G401 (cell line): ENCODE measurements around the gene ITGB5. TPM values are rescaled to one million over a fixed set of nuclear protein-coding genes. Genes with fewer than 3 reads are reported as not detected.
"Not testable (repeated sequence)": the region's sequence is repeated elsewhere in the genome, so short reads cannot be mapped to it uniquely, and the experiment has no call there.

Experiments used
- DNase-seq: peaks from one replicate; pipeline ENCODE4 v3.0.0-alpha.2; 2015; ENCODE audit warnings: low spot score
- in situ Hi-C: cut with HindIII; loops from 2 replicates; pipeline ENCODE4 v1.10.0; 2016; ENCODE audit warnings: low sequenced_read_pairs, mixed read lengths
- total RNA-seq: library from RNA; depleted of rRNA; stranded (reverse); fragments of >200 nt; shearing (Covaris generic); gene quantifications from 2 replicates; pipeline ENCODE4 v1.2.3, GENCODE V29; 2014

ITGB5 gene
- total RNA-seq, 1 experiment from 2014 or later, result 47.2 TPM

DNA sequence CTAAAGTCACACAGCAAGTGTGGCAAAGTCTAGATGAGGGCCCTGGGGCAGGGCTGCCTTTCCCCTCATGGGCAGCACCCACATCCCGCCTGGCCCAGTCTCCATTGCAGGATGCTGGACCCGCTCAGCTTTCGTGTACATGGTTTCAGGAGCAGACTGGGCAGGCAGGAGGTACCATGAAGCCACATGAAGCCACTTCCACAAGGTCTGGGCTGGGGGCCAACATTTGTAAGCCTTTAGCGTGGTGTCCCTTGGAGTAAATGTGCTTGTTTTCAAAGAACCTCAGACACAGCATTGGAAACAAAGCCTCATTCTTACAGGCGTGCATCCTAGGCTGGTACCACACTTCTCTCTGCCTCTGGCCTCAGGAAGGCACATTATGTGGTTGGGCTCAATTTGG, 122.4 kb downstream of the ITGB5 start:
- DNase-seq, result peak; percentile 59
- in situ Hi-C loops, result loop anchor here (10.0 kb wide), 1 partner anchor 130 kb away; no protein-coding TSS in a partner anchor

GRCh38 chr3:124763644-124764358, 123.4 kb downstream of the ITGB5 start:
- DNase-seq, result no peak
- in situ Hi-C loops, result loop anchor here (10.0 kb wide), 1 partner anchor 131 kb away; no protein-coding TSS in a partner anchor

DNA sequence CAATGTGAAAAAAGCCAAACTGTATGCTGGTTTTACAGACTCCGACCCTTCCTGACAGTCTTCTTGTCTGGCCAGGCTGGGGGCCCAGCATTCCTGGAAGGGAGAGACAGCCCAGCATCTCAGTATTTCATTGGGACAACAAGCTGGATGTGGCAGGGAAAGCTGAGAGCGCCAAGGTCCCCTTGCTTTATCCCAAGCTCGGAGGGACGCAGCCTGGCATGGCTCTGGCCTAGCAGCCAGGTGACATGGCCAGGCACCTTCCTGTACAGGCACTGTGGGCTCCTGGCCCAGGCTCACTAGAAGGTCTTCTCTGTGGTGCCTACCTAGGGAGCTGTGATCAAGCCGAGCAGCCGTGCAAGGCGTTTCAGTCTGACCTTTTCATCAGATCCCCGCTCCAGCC, 124.0 kb downstream of the ITGB5 start:
- in situ Hi-C loops, result loop anchor here (10.0 kb wide), 1 partner anchor 132 kb away; no protein-coding TSS in a partner anchor
- no peak for DNase-seq

DNA sequence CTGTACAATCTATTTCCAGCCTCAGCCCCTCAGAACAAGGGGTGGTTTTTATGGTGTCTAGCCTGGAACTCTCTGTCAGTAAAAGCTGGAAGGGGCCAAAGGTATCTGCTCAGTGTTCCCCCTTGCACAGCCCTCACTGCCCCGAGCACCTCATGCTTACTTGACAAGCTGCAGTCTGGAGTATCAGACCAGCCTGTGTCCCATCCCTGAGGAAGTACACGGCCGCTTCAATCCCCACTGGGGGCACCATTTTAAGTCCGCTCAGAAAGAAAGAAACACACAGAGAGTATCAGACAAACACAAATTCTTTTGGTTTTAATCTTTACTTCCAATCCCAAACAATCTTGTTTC, 124.5 kb downstream of the ITGB5 start:
- in situ Hi-C loops, result loop anchor here (10.0 kb wide), 1 partner anchor 132 kb away; no protein-coding TSS in a partner anchor

GRCh38 chr3:124761935-124762660, 125.1 kb downstream of the ITGB5 start:
- no peak for DNase-seq
- in situ Hi-C loops, result loop anchor here (10.0 kb wide), 1 partner anchor 133 kb away; no protein-coding TSS in a partner anchor

More for the DNA sequence above, 124.5 kb downstream of the ITGB5 start:
- DNase-seq, result no peak

DNA sequence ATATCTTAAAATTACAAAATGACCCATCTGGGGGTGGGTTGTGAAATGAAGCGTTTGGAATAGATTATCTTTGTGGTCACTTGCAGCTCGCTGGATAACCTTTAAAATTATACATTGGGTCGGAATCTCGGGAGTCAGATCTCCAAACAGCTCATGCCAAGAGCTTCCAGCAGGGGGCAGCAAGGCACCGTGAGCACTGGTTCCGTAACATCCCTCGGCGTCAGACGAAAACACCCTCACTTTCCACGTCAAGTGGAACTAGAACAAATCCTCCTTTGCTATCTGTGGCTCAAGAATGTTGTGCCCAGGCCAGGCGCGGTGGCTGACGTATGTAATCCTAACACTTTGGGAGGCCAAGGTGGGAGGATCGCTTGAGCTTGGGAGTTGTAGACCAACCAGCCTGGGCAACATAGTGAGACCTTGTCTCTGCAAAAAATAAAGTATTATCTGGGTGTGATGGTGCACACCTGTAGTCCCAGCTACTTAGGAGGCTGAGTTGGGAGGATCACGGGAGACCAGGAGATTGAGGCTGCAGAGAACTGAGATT, 125.8 kb downstream of the ITGB5 start:
- in situ Hi-C loops, result loop anchor here (10.0 kb wide), 1 partner anchor 133 kb away; no protein-coding TSS in a partner anchor
- DNase-seq, result peak; percentile 85

DNA sequence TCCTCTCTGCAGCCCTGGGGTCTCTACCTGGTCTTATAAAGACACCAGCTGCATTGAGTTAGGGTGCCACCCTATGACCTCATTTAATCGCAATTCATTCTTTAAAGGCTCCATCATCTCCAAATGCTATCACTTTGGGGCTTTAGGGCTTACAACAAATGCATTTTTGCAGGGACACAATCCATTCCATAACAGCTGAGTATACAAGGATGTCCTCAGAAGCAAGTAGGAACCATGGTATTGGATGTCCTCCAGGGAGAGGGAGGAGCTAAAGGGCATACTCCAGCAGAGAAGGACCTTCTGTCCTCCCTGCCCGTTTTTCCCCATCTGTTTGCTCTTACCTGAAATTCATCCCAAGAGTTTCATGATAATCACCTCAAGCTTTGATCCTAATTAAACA, 126.6 kb downstream of the ITGB5 start:
- in situ Hi-C loops, result loop anchor here (10.0 kb wide), 1 partner anchor 134 kb away; no protein-coding TSS in a partner anchor
- DNase-seq, result peak; percentile 61

DNA sequence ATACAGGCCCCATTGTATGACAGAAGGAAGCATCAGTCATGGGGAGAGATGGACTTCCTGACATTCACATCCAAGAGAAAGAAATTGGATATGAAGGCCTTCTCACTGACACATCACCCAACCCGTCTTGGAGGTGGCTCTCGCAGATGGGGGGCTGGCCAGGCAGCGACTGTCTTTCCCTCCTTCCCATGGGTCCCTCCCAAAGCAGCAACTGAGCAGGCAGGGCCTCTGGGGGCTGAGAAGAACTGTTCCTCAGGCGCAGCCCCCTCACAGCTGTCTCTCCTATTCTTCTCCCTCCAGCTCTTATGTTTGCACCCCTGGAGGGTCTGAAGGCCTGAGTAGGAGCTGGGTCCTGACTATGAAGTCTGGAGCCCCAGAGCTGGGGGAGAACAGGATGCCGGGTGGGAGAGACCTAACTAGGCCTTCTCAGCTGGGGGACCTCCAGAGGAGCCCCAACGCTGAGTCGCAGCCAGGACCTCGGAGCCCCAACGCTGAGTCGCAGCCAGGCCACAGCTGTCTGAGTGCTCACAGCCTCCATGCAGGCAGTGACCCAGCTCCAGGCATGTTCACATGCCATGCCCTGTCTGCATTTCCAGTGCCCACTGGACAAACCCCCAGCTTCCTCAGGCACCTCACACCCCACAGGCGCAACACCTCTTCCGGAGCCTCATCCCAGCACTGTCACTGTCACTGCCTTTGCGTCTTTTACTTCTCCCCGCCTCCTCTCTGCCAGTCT, 127.3 kb downstream of the ITGB5 start:
- no peak for DNase-seq
- in situ Hi-C loops, result loop anchor here (10.0 kb wide), 1 partner anchor 135 kb away; no protein-coding TSS in a partner anchor

DNA sequence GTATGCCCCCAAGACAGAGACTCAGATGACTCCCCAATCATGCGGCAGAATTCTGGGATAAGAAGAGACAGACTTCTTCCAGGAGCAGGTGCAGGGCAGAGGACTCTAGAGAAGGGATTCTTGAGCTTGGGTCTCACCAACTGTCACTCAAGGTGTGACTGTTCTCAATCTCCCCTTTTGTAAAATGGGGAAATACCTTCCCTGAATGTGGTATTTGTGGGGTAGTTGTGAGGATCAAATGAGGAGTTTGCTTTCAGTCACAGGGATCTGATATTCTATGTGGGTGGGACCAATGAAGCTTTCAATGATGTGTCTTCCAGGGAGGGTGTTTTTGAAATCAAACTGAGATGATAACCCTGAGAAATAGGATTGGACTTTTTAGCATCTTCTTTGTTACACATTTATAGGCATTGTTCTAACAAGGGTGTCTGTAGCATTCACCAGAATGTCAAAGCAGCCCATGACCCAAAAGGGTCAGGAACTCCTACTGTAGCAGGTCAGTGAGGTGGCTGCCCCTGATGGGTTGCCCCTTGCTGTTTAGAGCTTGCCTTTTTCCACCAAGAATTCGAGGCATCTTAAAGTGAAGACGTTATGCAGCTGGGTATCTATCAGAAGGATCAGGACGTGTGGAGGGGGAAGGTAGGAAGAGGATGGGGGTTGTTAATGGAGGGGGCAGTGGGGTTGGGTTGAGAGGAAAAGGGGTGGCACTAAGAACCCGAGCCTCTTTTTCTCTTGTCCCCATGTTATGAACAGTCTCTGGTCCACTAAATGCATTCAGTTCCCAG, 128.1 kb downstream of the ITGB5 start:
- DNase-seq, result no peak
- in situ Hi-C loops, result no loop called here

- in situ Hi-C loops, result not testable (repeated sequence)
Observed at GRCh38 chr3:124757926-124758325, 129.2 kb downstream of the ITGB5 start.

GRCh38 chr3:124752051-124752450, 135.1 kb downstream of the ITGB5 start:
- no peak for DNase-seq
- in situ Hi-C loops, result no loop called here

More at GRCh38 chr3:124757926-124758325, 129.2 kb downstream of the ITGB5 start:
- not testable (repeated sequence) for DNase-seq

DNA sequence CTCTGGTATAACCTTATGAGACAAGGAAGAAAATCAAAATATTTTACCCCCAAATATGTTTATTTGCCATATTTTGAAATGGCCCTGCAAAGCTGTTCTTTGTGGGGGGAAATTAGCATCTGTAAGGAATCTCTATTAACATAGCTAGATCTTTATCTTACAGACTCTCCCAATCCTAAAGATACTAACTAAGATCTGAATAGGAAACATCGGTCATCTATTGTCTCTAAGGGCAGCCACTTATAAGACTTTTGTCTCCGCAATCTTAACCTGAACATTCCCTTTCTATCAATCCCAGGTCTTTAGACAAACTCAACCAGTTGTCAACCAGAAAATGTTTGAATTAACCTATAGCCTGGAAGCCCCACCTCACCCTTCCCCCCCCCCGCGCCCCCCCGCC, 135.7 kb downstream of the ITGB5 start:
- DNase-seq, result no peak
- in situ Hi-C loops, result no loop called here

DNA sequence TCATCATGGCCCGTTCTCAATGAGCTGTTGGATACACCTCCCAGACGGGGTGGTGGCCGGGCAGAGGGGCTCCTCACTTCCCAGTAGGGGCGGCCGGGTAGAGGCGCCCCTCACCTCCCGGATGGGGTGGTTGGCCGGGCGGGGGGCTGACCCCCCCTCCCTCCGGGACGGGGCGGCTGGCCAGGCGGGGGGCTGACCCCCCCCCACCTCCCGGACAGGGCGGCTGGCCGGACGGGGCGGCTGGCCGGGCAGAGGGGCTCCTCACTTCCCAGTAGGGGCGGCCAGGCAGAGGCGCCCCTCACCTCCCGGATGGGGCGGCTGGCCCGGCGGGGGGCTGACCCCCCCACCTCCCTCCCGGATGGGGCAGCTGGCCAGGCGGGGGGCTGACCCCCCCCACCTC, 137.3 kb downstream of the ITGB5 start:
- in situ Hi-C loops, DNase-seq: not testable (repeated sequence)

- in situ Hi-C loops, result no loop called here
- DNase-seq, result no peak
Observed at GRCh38 chr3:124748560-124749198, 138.5 kb downstream of the ITGB5 start.

- in situ Hi-C loops, result no loop called here
- no peak for DNase-seq
Observed at GRCh38 chr3:124747111-124747981, 139.8 kb downstream of the ITGB5 start.

GRCh38 chr3:124745756-124746155, 141.4 kb downstream of the ITGB5 start:
- no peak for DNase-seq
- in situ Hi-C loops, result no loop called here

DNA sequence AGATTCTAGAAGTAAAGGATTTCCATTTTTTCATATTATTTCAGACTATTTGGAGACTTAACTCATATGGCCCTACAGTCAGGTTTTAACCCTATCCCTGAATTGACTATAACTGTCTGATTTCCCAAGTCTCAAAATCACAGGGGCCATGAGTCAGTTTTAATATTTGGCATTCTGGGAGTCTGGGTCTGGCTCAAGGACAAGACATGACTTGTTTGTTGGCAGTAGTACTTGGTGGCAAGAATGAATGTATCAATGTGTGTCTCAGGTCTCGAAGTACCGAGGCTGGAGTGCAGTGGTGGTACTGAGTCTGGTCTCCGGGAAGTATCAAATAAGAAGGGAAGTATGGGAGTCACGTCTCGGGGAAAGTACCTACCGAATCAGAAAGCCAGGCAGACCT, 146.1 kb downstream of the ITGB5 start:
- in situ Hi-C loops, result no loop called here
- DNase-seq, result no peak
